Kidney capillary endothelial cell (primary cell): ENCODE measurements around the gene FHL3.
A peak's percentile ranks its signal among the peaks of the same experiment; 100 is the strongest.

Experiments used
- DNase-seq: peaks from one replicate; pipeline ENCODE4 v3.0.0-alpha.2; 2018; ENCODE audit warnings: low spot score

FHL3 gene, protein sequence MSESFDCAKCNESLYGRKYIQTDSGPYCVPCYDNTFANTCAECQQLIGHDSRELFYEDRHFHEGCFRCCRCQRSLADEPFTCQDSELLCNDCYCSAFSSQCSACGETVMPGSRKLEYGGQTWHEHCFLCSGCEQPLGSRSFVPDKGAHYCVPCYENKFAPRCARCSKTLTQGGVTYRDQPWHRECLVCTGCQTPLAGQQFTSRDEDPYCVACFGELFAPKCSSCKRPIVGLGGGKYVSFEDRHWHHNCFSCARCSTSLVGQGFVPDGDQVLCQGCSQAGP

DNA sequence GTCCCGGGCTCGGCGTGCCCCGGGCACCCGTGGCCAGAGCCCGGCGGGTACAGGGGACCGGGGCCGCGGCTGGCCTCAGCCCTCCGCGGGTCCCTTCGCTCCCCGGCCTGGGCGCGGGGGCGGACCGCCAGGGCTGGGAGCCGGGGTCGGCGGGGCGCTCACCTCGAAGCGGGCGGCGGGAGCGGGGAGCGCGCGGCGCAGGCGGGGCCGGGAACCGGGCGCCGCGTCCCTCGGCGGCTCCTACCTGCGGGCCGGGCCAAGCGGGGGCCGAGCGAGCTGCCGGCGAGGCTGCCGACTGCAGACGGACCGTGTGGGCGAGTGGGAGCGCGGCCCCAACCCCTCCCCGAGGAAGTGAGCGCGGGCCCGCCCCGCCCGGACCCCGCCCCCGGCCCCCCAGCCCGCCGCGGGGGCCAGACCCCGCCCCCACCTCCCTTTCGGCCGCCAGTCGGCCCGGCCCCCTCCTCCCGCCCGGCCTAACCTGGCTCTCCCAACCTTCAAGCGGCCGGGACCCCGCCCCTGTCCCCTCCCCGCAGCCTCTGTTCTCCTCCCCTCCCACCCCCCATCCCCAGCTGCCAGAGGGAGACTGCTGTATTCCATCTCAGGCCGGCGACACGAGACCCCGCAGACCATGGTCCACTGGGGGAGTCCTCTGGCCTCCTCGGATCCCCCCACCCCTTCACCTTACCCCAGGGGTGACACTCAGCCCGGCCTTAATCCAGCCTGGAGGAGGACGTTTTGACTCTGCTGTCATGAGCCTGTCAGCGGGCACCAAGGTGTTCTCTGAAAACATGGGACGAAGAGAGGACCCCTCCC, at the start of gene FHL3:
Gene FHL3 (minus strand): TSS at position 320 of the 813 bp plus-strand sequence. CDS start 6,102 bp downstream, outside the sequence.
- no peak for DNase-seq

GRCh38 chr1:38053416-38054091, 48.2 kb upstream of the FHL3 start:
- DNase-seq: no peak

DNA sequence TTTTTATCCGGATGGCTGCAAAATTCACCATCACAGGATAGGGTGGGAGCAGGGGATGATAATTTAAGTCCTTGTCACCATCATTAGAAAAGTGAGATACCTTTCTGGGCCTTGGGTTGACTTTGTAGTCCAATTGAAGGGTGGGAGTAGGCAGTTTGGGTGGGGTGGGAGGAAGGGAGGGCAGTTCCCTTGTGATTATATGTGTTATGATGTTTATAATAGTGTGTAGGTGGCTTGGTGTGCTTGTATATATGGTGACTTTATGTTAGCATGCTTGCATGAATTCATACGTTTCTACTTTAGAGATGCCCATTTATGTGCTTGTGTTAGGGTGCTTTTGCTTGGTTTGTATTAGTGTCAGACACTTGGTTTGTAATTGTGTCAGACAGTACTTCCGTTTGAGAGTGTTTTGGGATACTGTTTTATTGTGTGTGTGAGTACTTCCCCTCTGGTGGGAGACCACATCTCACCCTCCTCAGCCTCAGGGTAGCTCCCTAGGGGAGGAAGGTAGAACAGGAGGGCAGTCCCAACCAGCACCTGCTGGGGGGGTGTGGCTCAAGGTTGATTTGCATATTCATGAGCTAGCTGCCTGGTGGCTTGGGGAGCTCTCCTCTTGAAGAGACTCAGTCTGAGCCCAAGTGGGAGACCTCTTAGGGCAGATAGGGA, 47.6 kb upstream of the FHL3 start:
- no peak for DNase-seq

DNA sequence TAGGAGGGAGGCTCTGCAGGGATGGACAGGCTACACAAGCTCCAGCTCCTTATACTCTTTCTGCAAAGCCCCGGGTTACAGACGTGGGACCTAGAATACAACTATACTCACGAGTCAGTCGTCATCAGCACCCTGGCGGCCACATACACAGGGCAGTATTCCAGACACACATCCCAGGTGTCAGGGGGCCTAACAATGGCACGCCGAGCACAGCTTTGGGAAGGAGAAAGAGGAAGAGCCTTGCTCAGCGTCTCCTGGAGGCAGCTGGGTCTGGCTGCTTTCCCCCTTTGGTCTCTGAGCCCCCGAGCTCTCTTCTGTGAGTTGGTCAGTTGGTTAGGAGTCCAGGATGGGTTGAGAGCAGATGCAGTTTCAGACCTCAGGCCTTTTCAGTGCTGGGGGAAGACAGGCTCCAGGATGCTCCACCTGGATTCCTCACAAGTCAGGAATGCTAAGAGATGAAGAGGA, 45.8 kb upstream of the FHL3 start:
- no peak for DNase-seq

GRCh38 chr1:38050397-38051078, 45.2 kb upstream of the FHL3 start:
- DNase-seq: no peak

DNA sequence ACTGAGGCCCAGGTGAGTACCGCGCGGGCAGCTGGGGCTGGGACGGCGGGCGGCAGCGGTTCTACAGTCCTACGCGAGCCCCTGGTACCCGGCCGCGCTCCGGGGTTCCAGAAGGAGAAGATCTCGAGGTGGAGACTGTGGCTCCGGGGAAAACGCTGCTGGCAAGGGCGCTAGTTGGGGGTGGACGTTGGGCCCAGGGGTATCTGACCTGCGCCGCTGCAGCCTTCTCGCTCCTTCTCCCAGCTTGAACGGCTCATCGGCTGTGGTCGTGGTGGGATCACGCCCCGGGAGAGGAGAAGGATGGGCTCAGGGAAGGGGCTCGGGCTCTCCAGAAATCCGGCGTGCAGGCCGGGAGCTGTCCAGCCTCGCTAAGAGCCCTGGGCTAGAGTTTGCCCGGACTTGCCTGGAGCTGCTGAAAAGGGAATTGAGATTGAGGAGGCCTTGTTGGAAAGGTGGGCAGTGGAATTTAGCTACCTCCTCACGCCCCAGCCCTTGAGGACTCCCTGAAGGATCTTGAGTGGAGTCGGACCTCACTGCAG, 42.4 kb upstream of the FHL3 start:
- no peak for DNase-seq

DNA sequence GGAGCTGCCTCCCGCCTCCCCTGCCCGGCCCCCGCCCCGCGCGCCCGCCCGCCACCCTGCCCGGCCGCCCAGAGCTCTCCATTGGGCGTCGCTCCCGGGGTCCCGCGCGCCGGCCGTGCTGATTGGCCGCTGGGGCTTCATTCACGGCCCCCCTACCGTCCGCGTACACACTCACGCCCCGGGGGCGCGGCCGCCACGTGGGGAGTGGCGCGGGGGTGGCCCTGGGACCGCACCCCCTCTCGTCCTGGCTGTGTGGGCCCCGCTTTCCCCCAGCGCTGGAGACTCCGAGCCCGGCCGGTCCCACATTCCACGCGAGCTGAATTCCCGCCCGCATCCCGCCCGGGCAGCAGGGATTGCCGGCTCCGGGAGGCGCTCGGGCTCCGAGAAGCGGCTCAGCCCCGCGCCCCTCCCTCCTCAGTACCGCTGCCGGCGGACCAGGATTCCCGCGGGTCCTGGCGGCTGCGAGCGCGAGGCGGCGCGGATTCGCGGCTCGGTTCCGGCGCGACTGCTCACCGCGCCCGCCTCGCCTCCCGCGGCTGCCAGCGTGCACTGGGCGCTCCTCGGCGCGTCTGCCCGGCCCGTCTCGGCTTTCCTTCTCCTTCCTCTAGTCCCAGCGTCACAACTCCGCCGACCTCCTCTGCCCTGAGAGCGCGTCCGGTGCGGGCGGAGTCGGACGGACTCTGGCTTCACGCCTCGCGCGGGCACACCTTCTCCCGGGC, 41.7 kb upstream of the FHL3 start:
- DNase-seq: peak; percentile 36

GRCh38 chr1:38046333-38046883, 41.1 kb upstream of the FHL3 start, which contains the start of gene POU3F1:
Gene POU3F1 (minus strand): TSS chr1:38046793. CDS start chr1:38046743, 50 bp downstream.
- no peak for DNase-seq

GRCh38 chr1:38045401-38046332, 40.4 kb upstream of the FHL3 start:
- no peak for DNase-seq

DNA sequence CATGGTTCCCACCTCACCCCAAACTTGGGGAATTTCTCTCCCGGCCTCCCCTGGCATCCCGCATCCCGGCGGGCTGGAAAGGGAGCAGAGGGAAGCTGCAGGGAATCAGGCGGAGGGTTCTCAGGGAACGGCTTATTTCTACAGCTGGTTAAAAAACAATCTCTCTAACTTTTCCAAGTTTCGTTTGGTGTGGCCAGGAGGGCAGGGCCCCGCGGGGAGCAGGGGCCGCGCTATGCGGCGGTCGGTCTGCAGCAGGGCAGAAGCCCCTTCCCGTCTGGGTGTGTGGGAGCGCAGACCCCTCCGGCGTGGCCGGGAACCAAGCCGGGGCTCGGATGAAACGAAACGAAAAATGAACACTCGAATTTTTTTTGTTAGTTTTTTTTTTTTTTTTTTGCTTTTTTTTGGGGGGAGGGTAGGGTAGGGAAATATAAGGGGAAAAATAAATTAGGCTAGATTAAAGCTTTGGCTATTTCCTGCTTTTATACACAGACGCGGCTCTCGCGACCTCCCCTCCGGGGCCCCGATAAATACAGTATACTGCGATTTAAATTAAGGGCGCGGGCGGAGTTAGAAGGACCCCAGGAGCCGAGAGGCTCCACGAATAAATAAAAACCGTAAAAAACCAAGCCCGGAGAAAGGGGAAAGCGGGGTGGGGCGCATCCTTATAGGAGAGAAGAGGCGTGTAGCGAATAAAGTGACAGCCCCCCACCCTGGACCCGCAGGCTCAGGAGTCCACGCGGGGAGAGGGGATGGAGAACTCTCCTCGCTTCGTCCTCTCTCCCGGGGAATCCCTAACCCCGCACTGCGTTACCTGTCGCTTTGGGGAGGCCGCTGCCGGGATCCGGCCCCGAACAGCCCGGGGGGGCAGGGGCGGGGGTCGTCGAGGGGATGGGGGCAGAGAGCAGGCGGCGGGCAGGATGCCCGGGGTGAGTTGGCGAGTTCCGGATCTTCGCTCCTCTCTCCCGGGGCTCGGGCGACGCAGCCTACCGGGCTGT, 39.2 kb upstream of the FHL3 start:
- DNase-seq: no peak

DNA sequence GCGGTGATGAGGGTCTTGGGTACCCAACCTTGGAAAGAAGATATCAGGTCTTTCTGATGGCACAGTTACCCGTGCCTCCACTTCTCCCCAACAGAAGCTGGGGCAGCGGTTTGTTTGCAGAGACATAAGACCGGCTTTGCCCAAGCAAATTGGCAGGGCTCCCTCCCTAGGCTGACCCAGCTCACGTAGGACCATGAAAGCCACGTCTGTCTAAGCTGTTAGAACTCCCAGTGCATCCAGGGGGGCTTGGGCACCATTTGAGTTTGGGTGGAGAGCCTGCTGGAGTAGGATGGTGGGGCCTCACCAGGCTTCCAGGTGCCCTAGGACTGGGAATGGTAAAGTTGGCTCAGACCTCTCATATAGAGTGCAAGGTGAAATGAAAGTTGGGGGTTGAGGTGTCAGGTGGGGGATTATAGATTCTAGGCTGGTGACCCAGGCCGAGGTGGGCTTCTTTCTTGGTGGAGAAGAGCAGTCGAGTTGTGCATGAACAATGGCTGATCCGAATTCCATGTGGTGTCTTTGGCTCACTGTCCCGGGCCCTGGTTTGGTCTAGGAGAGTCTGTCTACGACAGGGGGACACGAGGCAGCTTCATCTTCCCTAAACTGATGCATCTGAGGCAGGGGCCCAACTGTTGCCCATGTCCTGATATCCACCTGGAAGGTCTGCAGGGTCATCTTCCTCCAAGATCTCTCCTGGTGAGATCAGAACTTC, 37.9 kb upstream of the FHL3 start:
- DNase-seq: no peak

- DNase-seq: no peak
Measured at GRCh38 chr1:38041936-38042834, 36.9 kb upstream of the FHL3 start.

GRCh38 chr1:38039331-38040088, 34.2 kb upstream of the FHL3 start:
- DNase-seq: no peak

DNA sequence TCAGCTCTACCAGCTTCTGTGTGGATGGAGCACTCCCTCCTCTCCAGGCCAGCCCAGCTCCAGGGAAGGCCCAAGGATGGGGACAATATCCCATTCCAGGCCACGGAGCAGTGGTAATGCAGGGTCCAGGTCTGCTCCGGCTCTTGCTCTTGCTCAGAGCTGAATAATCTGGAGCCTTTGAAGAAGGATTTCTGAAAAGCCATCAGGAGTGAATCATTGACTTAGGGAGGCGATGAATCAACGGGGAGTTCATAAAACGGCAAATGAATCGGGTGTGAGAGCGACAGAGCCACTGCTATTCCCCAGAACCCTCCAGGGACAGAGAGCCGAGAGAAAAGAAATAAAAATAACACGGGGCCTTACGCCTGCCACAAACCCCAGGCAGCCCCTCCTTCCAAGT, 33.5 kb upstream of the FHL3 start:
- DNase-seq: no peak

DNA sequence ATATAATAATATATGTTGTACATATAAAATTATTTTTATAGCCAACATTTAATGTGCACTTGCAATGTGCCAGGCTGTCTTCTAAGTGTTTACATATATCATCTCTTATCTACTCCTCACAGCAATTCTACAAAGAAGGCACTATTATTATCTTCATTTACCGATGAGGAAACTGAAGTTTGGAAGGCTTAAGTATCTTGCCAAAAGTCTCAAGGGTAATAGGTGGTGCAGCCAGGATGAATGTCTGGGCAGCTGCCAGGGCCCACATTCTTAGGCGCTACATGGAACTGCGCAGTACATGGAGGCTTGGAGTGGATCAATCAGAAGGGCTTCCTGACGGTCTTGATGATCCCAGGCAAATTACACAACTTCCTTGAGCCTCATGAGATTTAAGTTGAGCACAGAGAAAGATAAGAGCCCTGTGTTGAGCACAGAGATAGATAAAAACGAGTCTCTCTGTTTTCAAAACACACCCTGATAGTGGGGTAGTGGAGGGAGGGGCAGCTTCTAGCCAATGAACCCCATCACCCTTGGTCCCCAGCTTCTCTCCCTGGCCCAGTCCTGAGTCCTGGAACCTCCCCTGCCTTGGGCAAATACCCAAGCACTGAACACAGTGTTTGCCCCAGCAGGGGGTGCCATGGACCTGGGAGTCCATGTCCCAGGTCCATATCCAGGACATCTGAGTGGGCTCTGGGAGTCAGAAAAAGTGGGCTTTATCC, 32.1 kb upstream of the FHL3 start:
- DNase-seq: no peak
